ENCODE data around the gene ANKH. TPM values are rescaled to one million over a fixed set of nuclear protein-coding genes. Genes with fewer than 3 reads are reported as not detected.
"Not testable (repeated sequence)": the region's sequence is repeated elsewhere in the genome, so short reads cannot be mapped to it uniquely, and the experiment has no call there.

The ANKH gene
- total RNA-seq, 1 donor from 2014 or later, result 35.8 TPM

- no peak for DNase-seq
These were observed 17.9 kb downstream of the ANKH start for GRCh38 chr5:14853685-14854084.

GRCh38 chr5:14852779-14853178, 18.8 kb downstream of the ANKH start:
- no peak for DNase-seq

GRCh38 chr5:14851999-14852526, 19.5 kb downstream of the ANKH start:
- no peak for DNase-seq

- DNase-seq, result no peak
These were observed 20.0 kb downstream of the ANKH start for GRCh38 chr5:14851597-14851996.

GRCh38 chr5:14851050-14851419, 20.5 kb downstream of the ANKH start:
- no peak for DNase-seq

GRCh38 chr5:14850419-14851049, 21.0 kb downstream of the ANKH start:
- no peak for DNase-seq

- no peak for DNase-seq
These were observed 21.9 kb downstream of the ANKH start for GRCh38 chr5:14849516-14850294.

- not testable (repeated sequence) for DNase-seq
These were observed 22.6 kb downstream of the ANKH start for GRCh38 chr5:14848942-14849341.

GRCh38 chr5:14848385-14848784, 23.2 kb downstream of the ANKH start:
- DNase-seq, result no peak

- DNase-seq, result no peak
These were observed 24.1 kb downstream of the ANKH start for GRCh38 chr5:14847471-14847870.

GRCh38 chr5:14842117-14842516, 29.5 kb downstream of the ANKH start:
- DNase-seq, result no peak

GRCh38 chr5:14840624-14841023, 31.0 kb downstream of the ANKH start:
- DNase-seq, result no peak

- no peak for DNase-seq
These were observed 32.9 kb downstream of the ANKH start for GRCh38 chr5:14838396-14839319.

GRCh38 chr5:14837423-14838122, 34.0 kb downstream of the ANKH start:
- not testable (repeated sequence) for DNase-seq

- no peak for DNase-seq
These were observed 36.7 kb downstream of the ANKH start for GRCh38 chr5:14834584-14835550.

GRCh38 chr5:14834062-14834461, 37.5 kb downstream of the ANKH start:
- DNase-seq, result no peak

- no peak for DNase-seq
These were observed 40.6 kb downstream of the ANKH start for GRCh38 chr5:14831006-14831338.

- no peak for DNase-seq
These were observed 41.2 kb downstream of the ANKH start for GRCh38 chr5:14830210-14831005.

- DNase-seq, result no peak
These were observed 42.2 kb downstream of the ANKH start for GRCh38 chr5:14829396-14829795.

GRCh38 chr5:14826714-14827113, 44.9 kb downstream of the ANKH start:
- no peak for DNase-seq
